ENCODE data around the gene NR1D2.
A peak's percentile ranks its signal among the peaks of the same experiment; 100 is the strongest.
"Not testable (repeated sequence)": the region's sequence is repeated elsewhere in the genome, so short reads cannot be mapped to it uniquely, and the experiment has no call there.

The NR1D2 gene

DNA sequence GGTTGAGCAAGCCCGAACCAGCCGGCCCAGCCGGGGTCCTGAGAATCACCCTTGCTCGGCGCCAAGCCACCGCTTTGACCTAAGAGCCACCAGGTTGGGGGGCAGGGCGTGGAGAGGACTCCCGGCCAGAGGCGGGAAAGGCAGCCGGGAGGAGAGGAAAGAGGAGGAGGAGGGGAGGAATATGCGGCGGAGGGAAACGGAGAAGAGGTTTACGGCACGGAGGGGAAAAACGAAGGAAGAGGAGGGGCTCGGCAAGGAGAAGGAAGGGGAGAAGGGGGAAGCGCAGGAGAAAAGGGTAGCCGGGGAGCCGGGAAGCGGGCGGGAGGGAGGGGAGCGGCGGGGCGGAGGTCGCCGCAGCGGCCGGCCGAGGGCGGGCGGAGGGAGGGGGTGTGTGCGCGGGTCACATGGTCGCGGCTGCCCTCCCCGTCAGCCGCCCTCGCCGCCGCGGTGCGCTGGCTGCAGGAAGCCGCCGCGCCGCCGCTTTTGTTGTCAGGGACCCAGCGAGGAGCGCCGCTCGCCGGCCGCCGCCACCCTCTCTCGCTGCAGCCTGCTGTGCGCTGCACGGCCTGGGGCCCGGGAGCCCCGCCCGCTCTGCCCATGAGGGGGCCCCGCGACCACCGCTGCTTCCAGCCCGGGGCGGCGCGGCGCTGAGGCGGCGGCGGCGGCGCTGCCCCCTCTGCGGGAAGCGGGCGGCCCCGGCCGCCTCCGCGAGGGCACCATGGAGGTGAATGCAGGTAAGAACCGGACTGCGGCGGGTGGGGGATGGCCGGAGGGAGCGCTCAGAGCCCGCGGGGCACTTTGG lies at the start of gene NR1D2:
TSS of gene NR1D2 (plus strand) at position 426 of the 802 bp plus-strand sequence. CDS start at position 719, 293 bp downstream.
- DNase-seq: peak; percentile 73 to 97 (median 82)
- intact Hi-C loops (cut with DNase I): loop anchor here (1.0 to 10.0 kb wide), 2 partner anchors 28 to 740 kb away; partner anchors contain the start of genes RPL15 and UBE2E2

DNA sequence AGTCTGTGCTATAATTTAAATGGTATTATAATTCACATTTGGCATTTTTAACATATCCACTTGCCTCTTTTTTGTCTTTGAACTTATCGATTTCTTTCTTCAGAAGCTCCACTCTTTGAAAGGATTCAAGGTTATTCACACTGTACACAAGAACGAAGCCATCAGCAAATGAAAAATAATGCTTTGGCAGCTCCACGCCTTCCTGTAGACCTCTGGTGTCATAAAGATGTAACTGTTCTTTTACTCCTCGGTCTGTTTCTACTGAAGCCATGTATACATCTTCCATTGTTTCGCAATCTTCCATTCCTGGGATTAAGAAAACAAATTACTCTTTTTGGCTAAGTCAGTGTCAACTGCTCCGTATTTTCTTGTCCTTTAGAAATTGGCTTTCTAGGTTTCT lies 44.3 kb upstream of the NR1D2 start:
- intact Hi-C loops (cut with DNase I): no loop called here

DNA sequence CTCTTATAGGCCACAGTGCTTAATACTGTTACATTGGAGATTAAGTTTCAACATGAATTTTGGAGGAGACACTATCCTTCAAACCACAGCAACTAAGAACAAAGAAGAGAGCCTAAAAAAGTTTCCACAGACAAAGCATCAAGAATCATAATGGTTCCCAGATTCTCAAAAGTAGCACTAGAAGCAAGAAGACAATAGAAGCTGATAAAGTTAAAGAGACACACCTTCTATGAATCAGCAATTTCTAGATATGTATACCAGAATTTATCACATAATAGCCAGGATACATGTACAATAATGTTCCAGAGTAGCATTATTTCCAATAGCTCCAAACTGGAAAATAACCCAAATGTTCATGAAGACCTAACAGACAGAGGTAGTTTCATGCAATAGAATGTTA lies 40.5 kb upstream of the NR1D2 start:
- DNase-seq: no peak
- intact Hi-C loops (cut with DNase I): no loop called here

More for the DNA sequence above, 44.3 kb upstream of the NR1D2 start:
- no peak for DNase-seq

DNA sequence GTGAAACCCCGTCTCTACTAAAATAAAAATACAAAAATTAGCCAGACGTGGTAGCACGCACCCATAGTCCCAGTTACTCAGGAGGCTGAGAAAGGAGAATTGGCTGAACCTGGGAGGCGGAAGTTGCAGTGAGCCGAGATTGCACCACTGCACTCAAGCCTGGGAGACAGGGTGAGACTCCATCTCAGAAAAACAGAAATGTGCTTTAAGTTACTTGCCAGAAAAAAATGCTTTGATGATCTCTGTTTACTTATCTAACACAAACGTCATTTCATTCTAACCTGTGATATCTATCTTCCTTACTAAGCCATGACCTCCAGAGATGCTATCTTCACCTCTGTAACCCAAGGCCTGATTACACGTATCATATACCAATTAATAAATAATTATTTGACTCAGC lies 35.7 kb upstream of the NR1D2 start:
- no peak for DNase-seq
- intact Hi-C loops (cut with DNase I): no loop called here

DNA sequence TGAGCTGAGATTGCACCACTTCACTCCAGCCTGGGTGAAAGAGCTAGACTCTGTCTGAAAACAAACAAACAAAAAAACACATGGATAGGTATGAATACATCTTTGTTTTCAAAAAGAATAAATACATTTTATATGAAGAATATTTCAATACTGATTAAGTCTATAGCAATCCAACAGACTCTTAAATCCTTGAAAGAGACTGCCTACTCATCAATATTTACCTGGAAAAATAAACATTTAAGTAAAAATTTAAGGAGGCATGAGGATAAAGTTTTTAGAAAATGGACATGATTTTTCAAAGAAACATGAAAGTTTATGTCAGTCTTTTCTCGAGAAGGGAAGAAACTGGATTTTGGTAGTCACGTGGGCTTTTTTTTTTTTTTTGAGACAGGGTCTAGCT lies 33.7 kb upstream of the NR1D2 start:
- intact Hi-C loops (cut with DNase I): loop anchor here (10.0 kb wide), 1 partner anchor 77 kb away; no protein-coding TSS in a partner anchor
- no peak for DNase-seq

DNA sequence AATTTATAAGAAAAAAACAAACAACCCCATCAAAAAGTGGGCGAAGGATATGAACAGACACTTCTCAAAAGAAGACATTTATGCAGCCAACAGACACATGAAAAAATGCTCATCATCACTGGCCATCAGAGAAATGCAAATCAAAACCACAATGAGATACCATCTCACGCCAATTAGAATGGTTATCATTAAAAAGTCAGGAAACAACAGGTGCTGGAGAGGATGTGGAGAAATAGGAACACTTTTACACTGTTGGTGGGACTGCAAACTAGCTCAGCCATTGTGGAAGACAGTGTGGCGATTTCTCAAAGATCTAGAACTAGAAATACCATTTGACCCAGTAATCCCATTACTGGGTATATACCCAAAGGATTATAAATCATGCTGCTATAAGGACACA lies 32.8 kb upstream of the NR1D2 start:
- intact Hi-C loops (cut with DNase I): loop anchor here (10.0 kb wide), 1 partner anchor 78 kb away; no protein-coding TSS in a partner anchor
- DNase-seq: not testable (repeated sequence)

DNA sequence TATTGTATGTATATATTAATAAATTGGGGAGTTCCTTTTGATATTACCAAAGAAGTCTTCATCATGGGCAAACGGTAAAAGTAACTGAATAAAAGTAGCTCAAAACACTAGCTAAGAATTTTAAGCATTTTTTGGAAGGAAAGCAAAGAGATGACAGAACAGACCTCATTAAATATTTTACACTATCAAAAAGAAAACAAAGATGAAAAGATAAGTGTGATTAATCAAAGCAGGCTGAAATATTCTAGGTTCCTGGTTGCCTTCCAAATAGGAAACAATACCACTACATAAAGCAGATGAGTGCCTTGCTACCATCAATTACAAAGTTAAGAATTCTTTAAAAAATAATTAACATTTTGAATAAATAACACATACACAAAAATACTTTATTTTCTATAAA lies 31.9 kb upstream of the NR1D2 start:
- intact Hi-C loops (cut with DNase I): loop anchor here (10.0 kb wide), 1 partner anchor 78 kb away; no protein-coding TSS in a partner anchor
- DNase-seq: no peak

DNA sequence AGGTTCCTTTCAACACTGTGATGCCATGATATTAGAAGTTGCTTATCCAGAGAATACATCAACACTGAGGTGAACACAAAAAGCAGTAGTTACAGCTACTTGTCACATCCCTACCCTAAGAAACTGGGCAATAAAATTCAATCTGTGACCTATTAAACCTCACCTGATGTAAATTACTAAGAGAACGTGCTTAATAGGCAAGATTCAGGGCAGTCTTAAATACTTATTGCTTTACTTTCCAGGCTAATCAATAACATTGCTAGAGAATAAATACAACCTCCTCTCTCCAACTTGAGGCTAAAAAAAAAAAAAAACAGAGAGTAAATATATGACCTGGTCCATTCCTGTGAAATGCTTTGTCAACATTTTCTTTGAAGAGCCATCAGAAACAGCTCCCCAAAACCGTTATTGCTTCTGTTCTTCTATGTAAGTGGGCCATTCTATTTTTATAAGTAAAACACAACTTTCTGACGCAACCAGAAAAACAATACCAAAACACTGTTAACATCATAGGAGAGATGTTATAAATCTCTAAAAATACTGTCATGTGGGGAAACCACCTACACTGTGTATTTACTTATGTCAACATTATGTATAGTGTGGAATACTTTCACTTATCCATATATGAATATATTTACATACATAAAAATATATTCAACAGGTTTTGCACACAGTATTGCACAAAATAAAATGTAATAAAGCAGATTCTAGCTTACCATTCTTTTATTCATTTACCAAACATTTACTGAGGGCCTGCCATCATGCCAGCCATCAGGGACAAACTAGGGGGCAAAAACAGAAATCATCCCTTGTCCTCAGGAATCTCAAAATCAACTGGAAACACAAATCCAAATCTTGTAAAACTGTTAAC lies 31.0 kb upstream of the NR1D2 start:
- no peak for DNase-seq
- intact Hi-C loops (cut with DNase I): loop anchor here (10.0 kb wide), 1 partner anchor 79 kb away; no protein-coding TSS in a partner anchor

DNA sequence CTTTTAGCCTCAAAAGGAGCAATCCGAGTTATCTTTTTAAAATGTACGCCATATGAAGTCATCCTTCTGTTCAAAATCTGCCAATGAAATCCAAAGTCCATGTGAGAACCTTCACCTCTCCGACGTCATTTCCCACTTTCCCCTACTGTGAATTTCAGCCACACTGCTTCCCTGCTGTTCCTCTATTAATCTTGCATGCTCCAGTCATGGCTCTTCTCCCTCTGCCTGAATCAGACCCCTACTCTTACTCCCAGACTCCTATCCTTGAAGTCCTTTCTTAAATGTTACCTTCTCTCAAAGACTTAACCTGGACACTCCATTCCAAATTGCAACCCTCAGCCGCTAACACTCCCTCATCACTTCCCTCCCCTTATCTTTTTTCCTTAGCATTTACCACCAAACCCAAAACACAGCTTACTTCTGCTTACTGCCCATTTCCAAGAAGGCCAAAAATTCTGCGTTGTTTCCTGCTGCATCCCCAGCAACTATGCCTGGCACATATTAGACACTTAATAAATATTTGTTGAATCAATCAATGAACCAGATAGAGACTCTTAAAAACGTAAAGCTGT lies 29.5 kb upstream of the NR1D2 start:
- DNase-seq: no peak
- intact Hi-C loops (cut with DNase I): loop anchor here (10.0 kb wide), 1 partner anchor 81 kb away; no protein-coding TSS in a partner anchor

DNA sequence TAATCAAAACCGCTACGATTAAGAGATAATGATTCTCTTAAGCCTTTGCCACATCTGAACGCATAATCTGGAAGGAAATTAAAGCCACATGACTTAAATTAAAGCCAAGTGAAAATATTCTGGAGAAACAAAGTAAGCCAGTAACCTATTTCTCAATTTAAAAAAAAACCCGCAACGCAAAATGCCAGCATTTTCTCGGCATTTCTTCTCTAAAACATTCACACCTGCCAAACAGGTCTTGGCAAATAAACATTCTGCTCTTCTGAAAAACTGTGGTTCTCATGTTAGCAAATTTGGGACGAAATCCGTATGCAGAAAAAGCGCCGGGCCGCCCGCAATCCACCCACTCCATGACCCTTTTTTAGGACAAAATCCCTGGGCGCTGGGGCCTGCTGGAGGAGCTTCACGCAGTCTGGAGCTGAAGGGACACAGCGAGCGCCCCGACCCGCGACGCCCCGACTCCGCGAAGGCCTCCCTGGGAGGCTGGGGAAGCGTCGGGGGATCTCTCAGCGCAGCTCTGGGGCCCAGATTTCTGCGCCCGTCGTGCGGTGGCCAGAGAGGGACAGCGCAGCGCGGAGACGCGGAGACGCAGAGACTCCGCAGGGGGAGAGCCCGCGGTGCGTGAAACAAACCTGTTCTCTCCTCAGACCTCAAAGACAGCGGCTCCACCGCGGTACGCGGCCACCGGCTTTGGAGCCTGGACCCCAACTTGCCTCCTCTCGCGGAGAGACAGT lies 28.8 kb upstream of the NR1D2 start:
- peak in 2 of 10 donors; percentile 21 to 89 for DNase-seq
- intact Hi-C loops (cut with DNase I): loop anchor here (10.0 kb wide), 1 partner anchor 82 kb away; no protein-coding TSS in a partner anchor

DNA sequence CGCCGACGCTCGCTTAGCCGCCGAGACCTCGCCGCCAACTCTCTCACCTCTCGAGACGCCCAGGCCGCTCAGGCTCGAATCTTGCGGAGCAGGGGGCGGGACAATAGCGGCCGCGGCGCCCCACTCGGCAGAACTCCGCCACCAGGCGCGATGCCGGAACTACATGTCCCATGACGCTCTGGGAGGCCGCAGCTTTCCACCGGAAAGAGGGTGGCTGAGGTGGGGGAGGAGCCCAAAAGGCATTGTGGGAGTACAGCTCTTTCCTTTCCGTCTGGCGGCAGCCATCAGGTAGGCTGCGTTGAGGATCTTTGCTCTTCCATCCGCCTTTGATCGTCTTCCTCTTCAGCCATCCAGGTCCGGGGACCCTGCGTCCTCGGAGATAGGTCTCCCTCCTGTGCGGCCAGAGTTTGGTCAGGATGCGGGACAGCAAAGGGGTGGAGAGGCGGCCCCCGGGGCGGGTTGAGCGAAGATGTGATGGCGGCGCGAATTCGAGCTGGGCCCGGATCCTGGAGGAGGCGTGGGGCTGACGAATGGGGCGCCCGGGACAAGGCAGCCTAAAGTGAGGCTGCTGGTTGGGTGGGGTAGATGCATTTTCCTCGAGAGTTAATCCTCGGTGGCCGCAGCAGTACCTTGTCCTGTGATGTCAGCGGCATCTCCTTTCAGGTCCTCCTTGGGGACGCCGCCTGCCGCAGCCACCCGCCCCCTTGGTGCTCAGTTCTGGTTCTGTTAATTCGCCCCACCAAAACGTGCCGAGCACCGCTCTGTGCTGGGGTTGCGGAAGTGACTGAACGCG lies 28.0 kb upstream of the NR1D2 start, which contains the start of the genes NKIRAS1 and RPL15:
TSS of gene NKIRAS1 (minus strand) at position 105 of the 793 bp plus-strand sequence. CDS start 6,086 bp downstream, outside the sequence.
TSS of gene RPL15 (plus strand) at position 247 of the 793 bp plus-strand sequence. CDS start 728 bp downstream, outside the sequence.
- intact Hi-C loops (cut with DNase I): loop anchor here (1.0 to 10.0 kb wide), 2 partner anchors 28 to 82 kb away; partner anchors contain the start of gene NR1D2
- peak; percentile 94 to 99 (median 96) for DNase-seq

DNA sequence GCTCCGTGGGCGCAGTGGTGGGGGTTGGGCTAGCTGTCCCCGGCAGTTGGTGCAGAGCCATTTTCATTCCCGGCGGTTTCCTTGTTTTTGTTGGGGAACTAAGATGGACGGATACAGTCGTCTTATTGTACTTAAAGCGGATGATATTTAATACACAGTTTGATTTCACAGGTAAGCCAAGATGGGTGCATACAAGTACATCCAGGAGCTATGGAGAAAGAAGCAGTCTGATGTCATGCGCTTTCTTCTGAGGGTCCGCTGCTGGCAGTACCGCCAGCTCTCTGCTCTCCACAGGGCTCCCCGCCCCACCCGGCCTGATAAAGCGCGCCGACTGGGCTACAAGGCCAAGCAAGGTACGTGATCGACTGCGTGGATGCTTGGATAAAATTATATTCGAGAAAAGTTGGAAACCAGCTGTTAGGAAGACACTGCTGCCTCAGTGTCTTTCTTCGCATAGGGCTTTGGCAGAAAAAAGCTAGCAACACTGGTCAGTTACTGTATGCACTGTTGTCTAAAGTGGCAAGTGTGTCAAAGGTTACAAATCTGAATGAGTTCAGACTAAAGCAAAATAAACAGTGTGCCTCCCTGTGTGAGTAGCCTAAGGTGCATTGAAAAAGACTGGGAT lies 27.3 kb upstream of the NR1D2 start:
- intact Hi-C loops (cut with DNase I): loop anchor here (1.0 to 10.0 kb wide), 3 partner anchors 28 to 83 kb away; partner anchors contain the start of gene NR1D2
- DNase-seq: peak in 3 of 10 donors; percentile 56 to 66 (median 57)

DNA sequence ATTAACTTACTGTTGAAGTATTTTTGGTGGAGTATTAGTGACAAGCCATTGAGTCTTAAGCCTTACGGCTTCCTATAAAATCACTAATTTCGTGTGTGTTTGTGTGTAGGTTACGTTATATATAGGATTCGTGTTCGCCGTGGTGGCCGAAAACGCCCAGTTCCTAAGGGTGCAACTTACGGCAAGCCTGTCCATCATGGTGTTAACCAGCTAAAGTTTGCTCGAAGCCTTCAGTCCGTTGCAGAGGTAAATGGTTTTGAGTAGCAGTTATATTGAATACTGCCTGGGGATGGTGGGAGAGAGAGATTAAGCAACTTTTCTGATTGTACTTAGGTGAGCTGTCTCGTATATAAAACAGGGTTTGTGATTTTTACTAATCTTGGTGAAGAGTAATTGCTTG lies 26.8 kb upstream of the NR1D2 start:
- not testable (repeated sequence) for DNase-seq
- intact Hi-C loops (cut with DNase I): loop anchor here (2.0 to 10.0 kb wide), 2 partner anchors 74 to 84 kb away; no protein-coding TSS in a partner anchor

DNA sequence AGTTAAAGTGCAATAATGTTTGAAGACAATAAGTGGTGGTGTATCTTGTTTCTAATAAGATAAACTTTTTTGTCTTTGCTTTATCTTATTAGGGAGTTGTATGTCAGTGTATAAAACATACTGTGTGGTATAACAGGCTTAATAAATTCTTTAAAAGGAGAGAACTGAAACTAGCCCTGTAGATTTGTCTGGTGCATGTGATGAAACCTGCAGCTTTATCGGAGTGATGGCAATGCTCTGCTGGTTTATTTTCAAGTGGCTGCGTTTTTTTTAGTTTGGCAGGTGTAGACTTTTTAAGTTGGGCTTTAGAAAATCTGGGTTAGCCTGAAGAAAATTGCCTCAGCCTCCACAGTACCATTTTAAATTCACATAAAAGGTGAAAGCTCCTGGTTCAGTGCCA lies 25.5 kb upstream of the NR1D2 start:
- intact Hi-C loops (cut with DNase I): loop anchor here (2.0 to 10.0 kb wide), 2 partner anchors 73 to 85 kb away; no protein-coding TSS in a partner anchor

DNA sequence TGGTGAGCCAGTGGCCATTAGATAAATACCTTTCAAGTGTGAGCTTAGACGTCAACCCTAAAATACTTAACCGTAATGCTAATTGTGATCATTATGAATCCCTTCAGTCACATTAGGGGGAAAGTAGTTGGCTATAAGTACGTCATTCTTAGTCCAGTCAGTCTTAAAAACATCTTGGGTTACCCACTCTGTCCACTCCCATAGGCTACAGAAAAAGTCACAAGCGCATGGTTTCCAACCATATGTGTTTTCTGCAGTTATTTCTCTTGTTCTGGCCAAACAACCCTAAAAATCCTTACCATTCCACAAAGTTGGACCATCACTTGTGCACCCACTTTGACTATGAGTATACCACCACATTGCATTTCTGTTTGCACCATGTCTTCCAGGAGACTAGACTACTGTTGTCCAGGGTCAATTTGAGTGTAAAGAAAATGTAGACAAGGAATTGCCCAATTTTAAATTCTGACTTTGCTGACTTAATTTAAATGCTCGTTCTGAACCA lies 24.9 kb upstream of the NR1D2 start:
- intact Hi-C loops (cut with DNase I): no loop called here
- no peak for DNase-seq

More for the DNA sequence above, 25.5 kb upstream of the NR1D2 start:
- no peak for DNase-seq

DNA sequence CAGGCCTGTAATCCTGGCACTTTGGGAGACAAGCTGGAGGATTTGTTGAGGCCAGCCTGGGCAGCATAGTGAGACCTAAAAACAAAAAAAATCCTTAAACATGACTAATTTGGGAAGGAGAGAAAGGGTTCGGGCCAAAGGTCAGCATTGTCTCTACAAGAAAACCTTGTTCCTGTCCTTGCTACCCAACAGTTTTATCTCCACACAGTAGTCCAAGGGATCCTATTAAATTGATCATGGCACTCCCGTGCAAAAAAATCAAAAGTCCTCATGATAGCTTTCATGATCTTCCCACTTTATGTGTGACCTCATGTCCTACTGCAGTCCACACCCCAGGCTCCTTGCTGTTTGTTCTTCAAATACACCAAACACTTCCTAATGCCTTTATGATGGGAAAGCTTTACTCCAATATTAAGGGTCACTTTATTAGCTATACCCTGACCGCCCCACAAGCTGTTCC lies 24.0 kb upstream of the NR1D2 start:
- DNase-seq: no peak
- intact Hi-C loops (cut with DNase I): no loop called here

DNA sequence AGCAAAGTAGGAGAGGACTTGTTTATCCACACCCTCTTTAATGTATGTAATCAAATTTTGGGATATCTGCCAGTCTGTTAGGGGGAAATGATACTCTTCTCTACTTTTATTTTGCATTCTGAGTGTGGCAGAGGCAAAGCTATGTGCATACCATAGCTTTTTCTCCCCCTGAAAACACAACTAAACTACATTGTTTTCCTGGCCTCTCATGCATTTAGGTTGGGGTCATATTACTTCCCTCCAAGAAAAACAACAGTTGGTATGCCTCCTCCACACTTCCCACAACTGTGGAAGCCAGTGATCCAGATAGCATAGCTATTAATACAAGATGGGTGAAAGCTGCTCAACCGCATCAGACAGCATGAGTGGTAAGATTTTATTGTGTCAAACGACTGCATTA lies 21.3 kb upstream of the NR1D2 start:
- no peak for DNase-seq
- intact Hi-C loops (cut with DNase I): no loop called here

DNA sequence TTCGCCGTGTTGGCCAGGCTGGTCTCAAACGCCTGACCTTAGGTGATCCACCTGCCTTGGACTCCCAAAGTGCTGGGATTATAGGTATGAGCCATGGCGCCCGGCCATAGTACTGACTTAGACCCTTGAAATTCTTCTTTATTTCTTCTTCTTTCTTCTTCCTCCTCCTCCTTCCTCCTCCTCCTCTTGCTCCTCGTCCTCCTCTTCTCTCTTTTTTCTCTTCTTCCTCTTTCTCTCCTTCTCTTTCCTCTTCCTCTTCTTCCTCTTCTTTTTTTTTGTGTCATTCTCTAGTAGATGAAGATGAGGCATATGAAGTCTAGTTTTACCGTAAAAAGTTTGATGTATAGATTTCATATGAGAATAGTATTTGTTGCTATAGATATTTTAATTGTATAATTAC lies 18.8 kb upstream of the NR1D2 start:
- DNase-seq: no peak
- intact Hi-C loops (cut with DNase I): no loop called here
